Esophagus (tissue), 2 donors: ENCODE measurements around the gene NEDD9. TPM values are rescaled to one million over a fixed set of nuclear protein-coding genes. Genes with fewer than 3 reads are reported as not detected.

ENCODE experiments used
- H3K27ac ChIP-seq, 2 donors: one replicate each; pipeline ENCODE4 v1.5.1; 2013; ENCODE audit warnings: low read depth in 2 of 2, mild to moderate bottlenecking in 2 of 2, inconsistent platforms in 1 of 2, low read length in 1 of 2, moderate library complexity in 1 of 2
- H3K27me3 ChIP-seq, 2 donors: one replicate each; pipeline ENCODE4 v1.6.1; 2013; ENCODE audit warnings: low read length in 2 of 2, control low read depth in 1 of 2, mild to moderate bottlenecking in 1 of 2; ENCODE audit not compliant: insufficient read depth in 2 of 2, control insufficient read depth in 1 of 2
- H3K36me3 ChIP-seq, 2 donors: one replicate each; pipeline ENCODE4 v1.6.1; 2013; ENCODE audit warnings: low read length in 1 of 2; ENCODE audit not compliant: control insufficient read depth in 2 of 2, insufficient read depth in 2 of 2
- H3K4me1 ChIP-seq, 2 donors: one replicate each; pipeline ENCODE4 v1.6.1; 2013; ENCODE audit warnings: low read length in 1 of 2; ENCODE audit not compliant: control insufficient read depth in 2 of 2, insufficient read depth in 2 of 2
- H3K4me3 ChIP-seq, 2 donors: one replicate each; pipeline ENCODE4 v1.5.1; 2013; ENCODE audit warnings: low read length in 2 of 2, mild to moderate bottlenecking in 2 of 2, low read depth in 1 of 2, moderate library complexity in 1 of 2
- H3K9me3 ChIP-seq, 2 donors: one replicate each; pipeline ENCODE4 v1.6.1; 2013; ENCODE audit warnings: mild to moderate bottlenecking in 2 of 2, low read depth in 1 of 2, low read length in 1 of 2, moderate library complexity in 1 of 2; ENCODE audit not compliant: control insufficient read depth in 2 of 2, insufficient read depth in 1 of 2
- WGBS, 2 donors: extraction: QIAGEN DNeasy Blood & Tissue Kit; methylation state at CpG; one replicate each; pipeline ENCODE4 v1.1.7; 2013; 5-methylcytosine and 5-hydroxymethylcytosine counted together
- polyA plus RNA-seq, 2 donors: library from polyadenylated mRNA; stranded (reverse); fragments of 200-250 nt; gene quantifications; one replicate each; pipeline ENCODE4 v1.2.3, GENCODE V29; 2013
- donor health status: healthy with polysubstance abuse.
- donor health status: Bipolar disorder and iron deficiency.

NEDD9 gene
- polyA plus RNA-seq, 2 donors: 1.6 to 2.1 TPM

- peaks cover 0 to 3% of the 10 kb centered on the region in 2 donors for H3K4me1 ChIP-seq
- no peak overlapping the region for H3K27ac ChIP-seq
- no peaks in the 10 kb centered on the region for H3K36me3 ChIP-seq
- no peaks in the 10 kb centered on the region for H3K27me3 ChIP-seq
- H3K9me3 ChIP-seq: no peaks in the 10 kb centered on the region
- no peak overlapping the region for H3K4me3 ChIP-seq
- 87 to 90% methylated on average over 6 of the region's 6 CpGs for WGBS, 2 donors
Measured at GRCh38 chr6:11236915-11237314, 4.4 kb upstream of the NEDD9 start.

GRCh38 chr6:11236076-11236750, 3.7 kb upstream of the NEDD9 start:
- H3K27me3 ChIP-seq: no peaks in the 10 kb centered on the region
- H3K9me3 ChIP-seq: no peaks in the 10 kb centered on the region
- no peaks in the 10 kb centered on the region for H3K36me3 ChIP-seq
- H3K4me1 ChIP-seq: peaks cover 0 to 3% of the 10 kb centered on the region in 2 donors
- 39 to 47% methylated on average over 6 of the region's 6 CpGs for WGBS, 2 donors
- H3K27ac ChIP-seq: no peak overlapping the region
- H3K4me3 ChIP-seq: no peak overlapping the region

- Histone ChIP-seq H3K4me3 (no peak overlapping the region), H3K36me3 (no peaks in the 10 kb centered on the region), H3K27ac (no peak overlapping the region), H3K4me1 (peaks cover 0 to 3% of the 10 kb centered on the region in 2 donors), H3K27me3 (no peaks in the 10 kb centered on the region), H3K9me3 (no peaks in the 10 kb centered on the region)
Measured at GRCh38 chr6:11235062-11235461, 2.6 kb upstream of the NEDD9 start.

DNA sequence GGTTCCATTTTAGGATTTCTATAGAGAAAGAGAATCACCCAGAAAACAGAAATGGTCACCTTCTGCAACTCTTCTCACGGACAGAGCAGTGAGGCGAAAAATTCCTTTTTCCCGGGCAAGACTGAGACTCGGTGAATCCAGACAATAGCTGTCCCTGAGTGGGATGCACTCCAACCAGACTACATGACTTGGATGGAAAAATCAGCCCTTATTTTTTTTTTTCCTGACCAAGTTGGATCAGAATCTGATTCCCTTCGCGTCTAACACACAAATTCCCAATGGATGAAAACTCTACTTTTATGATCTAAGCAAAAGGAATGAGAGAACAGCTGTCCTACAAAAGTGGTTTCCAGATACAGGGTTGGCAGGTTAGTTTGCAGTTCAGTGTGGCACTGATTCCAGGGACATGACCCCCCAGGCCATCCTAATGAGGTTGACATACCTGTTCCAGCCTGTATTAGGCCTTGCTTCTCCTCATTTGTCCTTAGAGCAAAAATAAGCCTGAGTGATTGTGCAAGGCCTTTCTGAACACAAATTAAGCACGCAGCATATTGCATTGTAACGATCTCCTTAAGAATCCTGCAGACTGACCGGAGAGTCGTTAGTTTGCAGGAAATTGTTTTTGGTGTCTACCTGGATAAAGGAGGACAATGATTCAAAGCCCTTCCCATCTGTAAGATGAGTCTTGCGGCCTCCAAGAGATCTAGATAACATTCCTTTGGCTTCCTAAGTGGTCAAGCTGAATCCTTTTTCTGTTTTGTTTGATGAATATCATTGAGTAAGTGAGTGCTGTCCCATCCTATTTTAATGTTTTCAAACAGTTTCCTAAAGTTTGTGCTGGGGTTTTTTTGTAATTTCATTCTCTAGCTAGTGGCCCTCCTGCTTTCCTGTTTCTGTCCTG, 1.5 kb upstream of the NEDD9 start:
- H3K4me3 ChIP-seq: no peak overlapping the region
- no peaks in the 10 kb centered on the region for H3K27me3 ChIP-seq
- 65 to 68% methylated on average over 11 of the region's 11 CpGs for WGBS, 2 donors
- H3K9me3 ChIP-seq: no peaks in the 10 kb centered on the region
- peak overlapping the region in 1 of 2 donors; percentile 79 for H3K27ac ChIP-seq
- H3K4me1 ChIP-seq: peaks cover 0 to 3% of the 10 kb centered on the region in 2 donors
- H3K36me3 ChIP-seq: no peaks in the 10 kb centered on the region

DNA sequence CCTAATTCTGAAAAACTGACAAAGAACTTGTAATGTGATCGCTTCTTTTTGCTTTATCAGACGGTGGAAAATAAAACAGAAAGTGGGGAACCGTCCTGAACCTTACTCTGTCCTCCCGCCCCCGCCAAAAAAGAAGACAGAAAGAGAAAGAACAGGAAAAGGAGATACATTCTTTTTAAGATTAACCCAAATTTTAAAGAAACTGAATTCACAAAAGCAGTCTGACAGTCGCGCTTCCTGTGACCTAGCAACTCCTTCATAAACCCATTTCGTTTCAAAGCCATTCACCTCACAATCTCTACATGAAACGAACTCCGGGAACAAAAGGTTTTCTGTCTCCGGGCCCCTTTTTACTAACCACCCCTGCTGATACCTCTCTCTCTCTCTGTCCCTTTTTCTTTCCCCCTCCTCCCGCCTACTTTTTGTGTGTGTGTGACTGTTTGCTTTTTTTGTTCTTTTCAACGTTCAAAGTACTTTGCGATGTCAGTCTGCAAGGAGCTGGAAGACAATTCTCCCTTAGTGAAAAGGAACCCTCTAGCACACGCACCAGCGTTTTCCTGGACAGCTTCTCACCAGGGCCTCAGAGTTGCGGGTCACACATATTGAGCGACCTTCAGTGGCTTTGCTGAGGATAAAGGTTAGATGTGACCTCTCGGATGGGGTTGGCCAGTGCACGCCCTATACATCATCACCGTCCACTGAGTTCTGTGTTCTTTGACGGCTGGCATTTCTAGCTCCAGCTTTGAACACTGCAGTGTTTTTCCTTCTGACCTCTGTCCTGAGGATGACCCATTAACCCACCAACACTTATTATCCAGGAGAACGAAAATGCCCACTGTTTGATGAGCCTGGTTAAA, 530 bp upstream of the NEDD9 start:
- H3K27ac ChIP-seq: peak overlapping the region; percentile 79 to 91
- H3K4me3 ChIP-seq: peak overlapping the region; percentile 29 to 61
- no peaks in the 10 kb centered on the region for H3K36me3 ChIP-seq
- H3K4me1 ChIP-seq: peaks cover 0 to 3% of the 10 kb centered on the region in 2 donors
- H3K9me3 ChIP-seq: no peaks in the 10 kb centered on the region
- H3K27me3 ChIP-seq: no peaks in the 10 kb centered on the region
- 11 to 14% methylated on average over 23 of the region's 23 CpGs for WGBS, 2 donors

- Histone ChIP-seq H3K36me3 (no peaks in the 10 kb centered on the region), H3K4me1 (peaks cover 0 to under 1% of the 10 kb centered on the region in 2 donors), H3K27me3 (no peaks in the 10 kb centered on the region), H3K4me3 (peak overlapping the region; percentile 56 to 61), H3K27ac (peak overlapping the region; percentile 79 to 91), H3K9me3 (no peaks in the 10 kb centered on the region)
- WGBS, 2 donors: 9 to 13% methylated on average over 6 of the region's 6 CpGs
Measured at GRCh38 chr6:11231564-11232192, 790 bp downstream of the NEDD9 start.

GRCh38 chr6:11231108-11231463, 1.4 kb downstream of the NEDD9 start:
- H3K4me3 ChIP-seq: peak overlapping the region in 1 of 2 donors; percentile 61
- no peaks in the 10 kb centered on the region for H3K27me3 ChIP-seq
- H3K27ac ChIP-seq: no peak overlapping the region
- WGBS, 2 donors: 53 to 55% methylated on average over 1 of the region's 1 CpG
- H3K4me1 ChIP-seq: no peaks in the 10 kb centered on the region
- no peaks in the 10 kb centered on the region for H3K9me3 ChIP-seq
- no peaks in the 10 kb centered on the region for H3K36me3 ChIP-seq

DNA sequence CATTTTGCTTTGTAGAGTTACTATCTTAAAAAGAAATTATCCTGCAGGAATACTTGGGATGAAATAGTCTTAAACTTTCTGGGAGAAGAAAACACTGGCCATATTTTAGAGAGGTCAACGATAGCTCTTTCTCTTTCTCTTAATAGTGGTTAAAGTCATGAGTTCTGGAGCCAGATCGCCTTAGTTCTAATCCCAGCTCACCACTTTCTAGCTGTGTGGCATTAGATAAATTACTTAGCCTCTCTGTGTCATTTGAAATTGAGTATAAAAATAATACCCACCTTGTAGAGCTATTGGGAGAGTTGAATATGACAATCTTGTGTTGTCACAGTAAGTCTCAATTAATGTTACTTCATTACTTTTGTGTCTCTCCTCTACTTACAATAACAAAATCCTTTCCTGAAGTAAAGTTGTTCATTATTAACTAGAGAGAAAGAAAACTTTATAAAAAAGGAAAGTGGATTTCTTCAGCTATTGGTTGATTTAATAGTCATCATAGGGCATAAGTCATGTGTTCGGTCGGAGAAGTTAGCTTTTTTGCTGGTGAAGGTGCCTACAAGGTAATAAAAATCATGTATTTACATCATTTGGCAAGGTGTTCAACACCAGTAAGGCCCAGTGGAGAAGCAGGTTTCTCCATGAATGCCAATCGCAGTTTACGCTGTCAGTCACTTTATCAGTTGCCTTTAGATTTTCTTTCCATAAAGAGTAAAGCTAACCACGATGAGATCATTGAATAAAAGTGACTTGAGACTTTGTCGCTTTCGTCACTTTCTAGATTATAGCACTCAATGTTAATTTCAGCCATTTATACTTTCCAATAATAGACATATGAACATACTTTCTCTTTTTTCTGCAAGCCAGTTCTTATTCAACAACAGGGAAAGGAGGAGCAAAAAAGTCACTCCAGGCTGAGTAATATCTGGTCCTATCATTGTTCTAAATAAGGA, 2.0 kb downstream of the NEDD9 start:
- Histone ChIP-seq H3K4me1 (no peaks in the 10 kb centered on the region), H3K4me3 (peak overlapping the region; percentile 26 to 61), H3K27ac (peak overlapping the region in 1 of 2 donors; percentile 49), H3K9me3 (no peaks in the 10 kb centered on the region), H3K27me3 (no peaks in the 10 kb centered on the region), H3K36me3 (no peaks in the 10 kb centered on the region)
- WGBS, 2 donors: 46 to 47% methylated on average over 9 of the region's 9 CpGs
